Stimulated activated CD4-positive, alpha-beta T cell treated with anti-CD3 and anti-CD28 coated beads, Interleukin-1b, Interleukin-23, amount 100 ng/mL, for 1 hour (primary cell): ENCODE measurements around the gene ASIC2.

Source experiments
- DNase-seq, 2 donors: peaks; one replicate each; pipeline ENCODE4 v3.0.0-alpha.2; 2020; ENCODE audit warnings: low read depth in 2 of 2

The ASIC2 gene

DNA sequence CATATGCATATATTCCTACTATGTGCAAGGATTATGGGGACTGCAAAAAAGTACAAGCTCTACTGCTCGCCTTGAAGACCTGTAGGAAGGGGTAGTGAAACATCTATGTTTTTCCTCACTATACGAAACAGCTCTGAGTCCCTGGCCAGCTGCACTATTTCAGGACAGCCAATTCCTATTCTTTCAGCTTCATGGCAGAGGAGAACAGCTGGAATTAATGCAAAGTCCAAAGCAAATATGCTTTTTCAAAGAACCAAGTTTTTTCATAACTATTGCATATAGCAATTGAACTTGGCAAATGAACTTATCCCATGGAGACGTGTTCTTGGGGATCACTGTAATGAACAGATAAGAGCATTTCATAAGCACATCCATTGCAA, 179.1 kb downstream of the ASIC2 start:
- DNase-seq: no peak

DNA sequence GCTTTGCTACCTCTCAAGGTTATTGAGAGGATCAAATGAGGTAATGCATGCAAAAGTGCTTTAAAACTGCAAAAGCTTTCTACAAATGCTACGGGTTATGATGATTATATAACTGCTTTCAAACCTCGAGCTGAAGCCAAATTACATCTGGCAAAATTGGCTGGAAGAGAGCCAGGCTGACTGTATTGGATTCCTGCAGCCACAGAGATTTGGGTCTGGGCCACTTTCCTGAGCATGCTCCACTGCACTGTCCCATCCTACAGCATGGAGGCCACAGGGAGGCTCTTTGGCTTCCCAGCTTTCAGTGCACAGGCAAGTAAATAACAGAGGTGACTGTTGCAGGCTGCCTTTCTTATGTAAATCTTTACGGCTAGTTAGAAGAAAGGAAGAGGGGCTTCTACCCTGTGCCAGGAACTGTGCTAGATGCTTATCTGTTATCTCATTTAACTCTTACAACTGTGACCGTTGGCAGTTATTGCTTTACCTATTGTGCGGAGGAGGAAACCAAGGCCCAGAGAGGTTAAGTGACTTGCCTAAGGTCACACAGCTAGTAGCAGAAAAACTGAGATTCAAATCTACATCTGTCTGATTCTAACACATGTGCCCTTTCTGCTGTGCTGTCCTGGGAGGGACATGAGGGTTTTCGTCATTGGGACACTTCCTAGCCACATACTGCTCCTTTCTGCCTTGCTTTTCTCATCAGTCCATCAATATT, 179.7 kb downstream of the ASIC2 start:
- no peak for DNase-seq

DNA sequence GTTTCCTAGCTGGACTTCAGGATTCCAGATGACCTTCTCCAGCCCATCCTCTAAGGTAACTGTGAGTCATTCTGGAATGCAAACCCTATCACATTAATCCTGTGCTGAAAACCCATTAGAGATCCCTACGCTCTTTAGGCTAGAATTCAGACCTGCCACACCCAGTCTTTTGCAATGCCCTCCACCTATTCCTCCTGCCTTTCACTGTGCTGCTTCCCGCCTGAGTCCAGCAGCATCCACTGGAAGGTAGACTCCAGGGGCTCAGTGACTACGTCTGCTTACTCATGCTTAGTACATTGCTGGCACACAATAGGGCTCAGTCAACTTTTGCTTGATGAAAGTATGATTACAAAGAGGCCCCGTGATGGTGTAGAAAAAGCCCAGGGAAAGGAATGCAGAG, 180.3 kb downstream of the ASIC2 start:
- DNase-seq: no peak

DNA sequence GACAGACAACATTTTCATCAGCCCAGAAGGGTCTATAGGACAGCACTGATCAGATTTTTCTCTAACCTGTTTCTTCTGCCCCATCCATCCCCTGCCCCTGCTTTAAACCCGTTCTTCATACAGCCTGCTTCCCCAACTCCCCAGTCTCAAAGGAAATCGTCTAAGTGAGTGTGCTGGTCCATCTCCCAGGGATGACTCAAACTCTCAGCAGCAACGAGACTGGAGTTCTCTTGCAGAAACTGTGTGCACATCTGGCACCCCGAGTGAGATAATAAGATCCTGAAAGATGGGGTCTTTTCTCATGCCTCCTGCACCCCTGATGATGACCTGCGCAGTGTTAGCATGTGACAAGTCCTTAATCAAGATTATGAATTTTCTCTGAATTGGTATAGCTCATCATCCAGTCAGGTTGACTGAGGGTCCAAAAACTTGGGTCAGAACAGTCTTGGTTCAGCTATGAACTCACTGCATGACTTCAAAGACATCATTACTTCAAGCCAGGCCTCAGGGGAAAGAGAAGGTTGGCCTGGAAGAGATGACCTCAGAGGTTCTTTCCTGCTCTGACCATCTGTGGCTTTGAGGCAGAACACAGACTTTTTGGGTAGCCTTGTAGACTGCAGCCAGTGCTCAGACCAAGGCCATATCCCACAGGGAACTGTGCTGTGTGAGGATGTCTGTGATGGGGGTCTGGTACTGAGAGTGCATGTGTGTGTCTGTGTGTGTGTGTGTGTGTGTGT, 183.6 kb downstream of the ASIC2 start:
- DNase-seq: no peak

DNA sequence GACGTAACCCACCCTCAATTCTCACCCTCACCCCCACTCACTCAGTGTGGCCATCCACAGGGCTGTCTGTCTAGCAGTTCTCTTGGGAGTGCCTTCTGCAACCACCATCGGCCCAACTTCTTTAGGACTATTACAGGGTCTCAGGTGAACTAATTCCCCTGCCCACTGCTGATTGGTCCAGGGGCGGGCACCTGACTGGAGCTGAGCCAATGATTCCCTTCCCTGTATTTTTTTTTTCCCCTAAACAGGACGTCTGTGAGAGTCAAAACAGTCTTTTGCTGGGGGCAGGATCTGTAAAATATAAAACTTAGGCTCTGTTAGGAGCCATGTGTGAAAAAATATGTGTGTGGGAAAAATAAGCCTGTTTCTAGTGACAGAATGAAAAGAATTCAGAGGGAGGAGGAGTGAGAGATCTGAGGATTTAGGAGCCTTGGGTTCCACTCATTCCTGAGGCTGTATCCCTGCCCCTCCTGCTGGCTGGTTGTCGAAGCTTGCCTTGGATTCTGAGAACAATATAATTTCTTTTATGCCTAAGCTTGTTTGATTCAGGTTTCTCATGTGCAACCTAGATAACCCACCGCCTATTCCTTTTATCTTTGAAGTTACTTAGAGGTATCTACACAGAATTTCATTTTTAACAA, 186.4 kb downstream of the ASIC2 start:
- no peak for DNase-seq

DNA sequence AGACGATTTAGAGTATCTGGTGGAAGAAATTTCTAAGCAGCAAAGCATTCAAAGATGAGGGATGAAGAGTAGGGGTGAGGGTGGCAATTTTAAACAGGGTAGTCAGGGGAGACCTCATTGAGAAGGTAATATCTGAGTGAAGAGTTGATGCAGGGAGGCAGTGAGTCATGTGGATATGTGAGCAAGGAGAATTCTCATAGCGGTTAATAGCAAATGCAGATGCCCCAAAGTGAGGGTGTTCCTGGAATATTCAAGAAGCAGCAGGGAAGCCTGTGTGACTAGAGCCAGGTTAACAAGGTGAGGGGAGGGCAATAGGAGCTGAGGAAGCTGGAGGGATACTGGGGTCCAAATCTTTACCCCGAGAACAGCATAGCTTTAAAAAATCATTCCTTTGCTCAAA, 187.2 kb downstream of the ASIC2 start:
- no peak for DNase-seq

DNA sequence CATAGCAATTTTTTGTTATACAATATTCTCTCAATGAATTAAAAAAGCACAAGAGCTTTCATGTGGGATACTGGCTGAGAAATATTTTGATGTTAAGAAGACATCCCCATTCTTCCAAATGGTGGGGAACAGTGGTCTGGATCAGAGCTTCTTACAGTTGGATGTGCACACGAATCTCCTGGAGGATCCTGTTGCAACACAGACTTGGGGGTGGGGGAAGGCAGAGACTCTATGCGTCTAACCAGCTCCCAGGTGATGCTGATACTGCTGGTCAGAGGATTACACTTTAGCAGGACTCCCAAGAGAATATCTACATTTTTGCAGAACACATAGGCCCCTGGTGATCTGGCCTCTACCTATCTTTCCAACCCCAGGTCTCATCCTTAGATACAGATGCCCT, 193.2 kb downstream of the ASIC2 start:
- DNase-seq: no peak

DNA sequence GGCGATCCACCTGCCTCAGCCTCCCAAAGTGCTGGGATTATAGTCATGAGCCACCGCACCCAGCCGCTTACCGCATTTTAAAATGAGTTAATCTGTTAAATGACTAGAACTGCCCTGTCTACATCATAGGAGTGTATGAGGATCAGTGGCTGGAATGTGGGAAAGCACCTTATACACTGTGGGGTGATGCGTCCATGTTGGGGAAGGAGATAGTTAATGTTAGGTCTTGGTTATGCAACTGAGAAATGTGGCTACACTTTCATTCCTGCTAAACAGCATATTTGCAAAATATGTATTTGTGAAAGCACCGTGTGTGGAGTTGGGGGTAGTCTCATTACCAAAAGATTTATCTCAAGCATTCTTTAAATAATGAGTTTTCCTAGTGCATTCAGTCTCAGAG, 193.8 kb downstream of the ASIC2 start:
- no peak for DNase-seq

DNA sequence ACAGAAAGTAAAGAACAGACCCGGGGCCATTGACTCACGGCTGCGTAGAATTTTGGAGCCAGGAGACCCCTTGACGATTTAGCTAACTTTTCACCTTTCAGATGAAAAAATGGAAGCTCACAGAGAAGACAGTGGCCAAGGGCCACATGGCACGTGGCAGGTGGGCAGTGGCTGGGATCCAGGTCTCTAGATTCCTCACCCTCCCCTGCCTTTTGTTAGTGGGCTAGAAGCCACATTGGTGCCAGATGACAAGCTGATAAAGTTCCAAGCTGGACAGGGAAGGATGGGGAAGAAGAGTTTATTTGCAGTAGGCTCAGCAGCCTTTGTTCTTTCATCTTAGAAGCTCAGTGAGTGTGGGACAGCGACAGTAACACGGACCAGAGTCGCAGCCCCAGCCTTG, 195.7 kb downstream of the ASIC2 start:
- no peak for DNase-seq

DNA sequence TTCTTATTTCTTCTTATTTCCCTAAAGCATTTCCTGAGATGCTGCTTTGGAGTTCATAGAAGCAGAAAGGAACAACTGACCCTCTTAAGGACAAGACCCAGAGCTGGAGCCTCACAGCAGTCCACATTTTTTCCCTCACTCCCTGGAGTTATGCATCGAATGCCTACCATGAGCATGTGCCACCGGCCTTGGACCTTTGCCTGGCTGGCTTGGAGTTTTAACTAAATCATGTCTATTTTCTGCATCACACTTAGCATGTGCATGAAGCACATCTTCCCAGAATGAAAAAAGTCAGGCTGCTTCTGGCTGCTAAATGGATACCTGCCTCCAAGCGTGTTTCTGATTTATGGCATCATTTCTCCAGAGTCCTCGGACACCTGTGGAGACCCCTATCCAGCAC, 196.9 kb downstream of the ASIC2 start:
- DNase-seq: no peak

DNA sequence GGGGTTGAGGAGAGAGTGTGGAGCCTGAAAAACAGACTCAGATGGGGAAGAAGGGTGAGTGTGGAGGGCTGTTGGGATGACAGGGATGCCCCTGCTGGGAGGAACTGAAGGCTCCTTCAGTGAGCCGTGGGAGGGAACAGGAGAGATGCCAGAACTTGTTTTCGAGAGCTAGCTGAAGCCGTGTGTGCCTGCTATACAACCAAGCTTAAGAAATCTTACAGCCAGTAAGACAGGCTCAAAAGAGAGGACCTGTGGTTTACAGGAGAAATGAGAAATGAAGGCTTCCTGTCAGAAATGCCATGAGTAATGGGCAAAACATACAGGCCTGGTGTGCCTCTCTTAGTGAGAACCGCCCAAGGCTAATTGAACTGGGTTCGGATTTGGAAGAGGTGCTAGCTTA, 201.8 kb downstream of the ASIC2 start:
- no peak for DNase-seq

DNA sequence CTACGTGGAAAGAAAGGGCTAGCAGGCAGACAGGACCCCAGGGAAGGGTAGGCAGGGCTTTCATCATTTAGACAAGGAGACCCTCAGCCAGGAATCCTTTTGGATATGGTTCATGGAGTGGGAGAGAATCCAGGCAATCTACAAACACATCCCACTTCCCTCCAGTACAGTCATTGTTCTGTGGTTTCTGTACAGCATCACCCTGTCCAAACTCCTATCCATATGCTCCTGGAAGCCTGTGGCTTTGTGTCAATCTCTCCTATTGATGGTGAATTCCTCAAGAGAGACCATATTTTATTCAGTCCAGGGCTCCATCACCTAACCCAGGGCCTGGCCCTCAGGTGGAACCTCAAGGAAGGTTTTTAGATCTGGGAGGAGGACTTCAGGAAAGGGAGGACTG, 202.3 kb downstream of the ASIC2 start:
- no peak for DNase-seq

DNA sequence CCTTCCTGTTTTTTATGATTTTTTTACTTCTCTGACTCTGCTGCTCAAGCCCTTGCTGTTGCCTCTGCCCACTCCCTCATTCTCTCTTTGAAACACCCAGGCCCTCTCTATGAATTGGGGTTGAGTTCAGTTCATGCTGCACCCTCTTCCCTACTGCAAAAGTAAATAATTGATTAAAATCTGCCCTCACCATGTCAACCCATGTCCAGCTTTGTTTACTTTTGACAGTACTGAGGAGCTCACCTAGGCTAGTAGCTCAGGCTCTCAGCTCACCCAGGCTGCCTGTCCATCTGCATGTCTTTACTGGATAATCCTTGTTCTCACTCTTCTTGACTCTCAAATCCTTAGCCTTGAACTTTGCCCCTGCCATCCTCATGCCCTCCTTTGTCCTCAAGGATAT, 206.2 kb downstream of the ASIC2 start:
- DNase-seq: no peak

DNA sequence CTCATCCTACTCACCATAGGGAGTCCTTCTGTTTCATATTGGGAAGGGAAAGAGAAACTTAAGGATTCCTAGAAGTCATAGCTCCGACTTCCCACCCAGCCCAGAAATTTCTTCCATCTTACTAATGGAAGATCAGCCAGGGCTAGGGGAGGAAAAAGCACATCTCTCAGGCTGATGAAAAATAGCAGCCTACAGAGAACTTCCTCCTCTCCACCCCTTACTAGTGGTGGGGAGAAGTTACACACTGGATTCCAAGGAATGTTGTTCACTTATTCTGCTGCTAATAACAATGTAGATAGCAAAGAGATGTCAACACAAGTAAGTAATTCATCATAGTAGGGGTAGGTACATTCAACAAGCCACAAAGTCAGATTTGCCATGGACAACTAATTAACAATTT, 207.1 kb downstream of the ASIC2 start:
- no peak for DNase-seq

DNA sequence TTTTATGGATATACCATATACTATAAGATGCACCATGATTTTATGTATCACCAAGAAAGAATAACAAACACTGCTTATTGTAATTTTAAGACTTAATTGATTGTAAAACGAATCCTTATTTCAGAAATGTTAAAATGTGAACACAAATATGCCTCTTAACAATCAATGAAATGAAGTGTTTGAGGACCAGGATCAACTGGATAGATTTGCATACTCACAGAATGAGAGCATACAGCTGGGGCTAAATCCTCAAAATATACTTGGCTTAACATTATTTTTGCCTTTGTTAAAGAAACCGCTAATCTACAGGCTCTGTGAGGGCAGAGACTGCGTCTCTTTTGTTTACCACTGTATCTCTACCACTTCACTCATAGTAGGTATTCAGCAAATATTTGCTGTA, 207.8 kb downstream of the ASIC2 start:
- no peak for DNase-seq

DNA sequence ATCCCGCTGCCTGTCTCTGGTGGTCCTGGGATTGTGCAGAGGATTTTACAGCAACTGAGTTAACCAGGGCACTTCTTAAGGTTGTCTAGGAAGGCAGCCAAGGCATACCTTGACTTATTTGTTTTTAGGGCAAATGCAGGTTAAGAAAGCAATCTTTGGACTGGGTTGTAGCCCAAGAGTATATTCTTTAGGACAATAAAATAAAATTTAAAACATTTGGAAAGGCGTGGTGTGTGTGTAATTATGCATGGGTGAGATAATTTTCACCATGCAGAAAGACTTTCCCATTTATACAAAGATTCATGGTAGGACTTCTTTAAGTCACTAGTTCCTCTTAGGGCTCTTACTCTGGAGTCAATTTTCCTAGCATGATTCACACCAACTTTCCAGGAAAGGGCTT, 208.3 kb downstream of the ASIC2 start:
- no peak for DNase-seq

DNA sequence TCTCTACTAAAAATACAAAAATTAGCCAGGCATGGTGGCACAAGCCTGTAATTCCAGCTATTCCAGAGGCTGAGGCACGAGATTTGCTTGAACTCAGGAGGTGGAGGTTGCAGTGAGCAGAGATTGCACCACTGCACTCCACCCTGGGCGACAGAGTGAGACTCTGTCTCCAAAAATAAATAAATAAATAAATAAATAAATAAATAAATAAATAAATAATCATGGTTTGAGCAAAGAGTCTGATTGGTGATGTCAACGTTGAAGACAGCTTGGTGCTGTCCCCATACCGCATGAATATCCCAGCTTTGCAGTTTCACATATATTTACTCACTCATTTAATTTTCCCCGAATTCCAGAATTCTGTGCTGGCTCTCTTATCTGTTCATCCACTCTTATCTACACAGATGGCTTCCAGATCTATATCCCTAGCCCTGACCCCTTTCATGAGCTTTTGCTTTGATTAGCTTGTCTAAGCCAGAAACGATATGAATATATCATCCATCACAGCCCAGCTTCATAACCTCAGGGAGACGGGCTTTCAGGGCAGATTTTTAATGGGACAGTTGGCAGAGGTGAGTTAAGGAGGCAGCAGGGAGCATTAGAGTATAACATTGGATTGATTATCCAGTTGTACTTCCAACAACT, 210.4 kb downstream of the ASIC2 start:
- DNase-seq: no peak

DNA sequence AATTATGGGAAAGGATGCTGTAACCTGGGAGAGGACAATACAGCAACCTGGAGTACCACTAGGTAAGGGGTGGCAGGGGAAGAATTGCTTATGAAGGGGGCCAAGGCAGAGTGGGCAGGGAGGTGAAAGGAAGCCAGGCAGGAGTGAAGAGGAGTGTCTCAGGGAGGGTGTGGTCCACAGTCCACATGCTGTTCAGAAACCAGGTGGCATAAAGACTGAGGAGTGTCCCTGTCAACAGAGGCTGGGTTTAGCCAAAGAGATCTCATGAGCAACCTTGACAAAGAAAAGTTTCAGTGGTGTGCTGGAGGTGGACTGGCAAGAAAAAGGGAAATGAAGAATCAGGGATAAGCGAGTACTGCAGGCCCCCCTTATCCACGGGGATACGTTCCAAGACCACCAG, 213.0 kb downstream of the ASIC2 start:
- DNase-seq: no peak

DNA sequence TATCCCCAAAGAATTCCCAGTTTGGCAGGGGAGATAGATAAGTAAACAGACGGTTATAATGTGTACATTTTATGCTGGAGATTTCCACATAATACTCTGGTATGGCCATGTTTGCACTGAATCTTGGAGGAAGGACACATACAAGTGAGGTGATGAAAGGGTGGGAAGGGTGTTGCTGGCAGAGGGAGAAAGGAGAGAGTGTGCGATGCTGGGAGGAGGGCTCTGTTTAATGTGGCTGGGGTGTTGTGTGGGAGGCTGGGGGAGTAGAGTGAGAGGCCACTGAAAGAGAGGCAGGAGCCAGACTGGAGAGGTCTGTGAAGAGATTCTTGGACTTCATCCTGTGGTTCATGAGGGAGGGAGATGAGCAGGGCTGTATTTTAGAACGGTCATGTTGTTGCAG, 213.9 kb downstream of the ASIC2 start:
- no peak for DNase-seq

DNA sequence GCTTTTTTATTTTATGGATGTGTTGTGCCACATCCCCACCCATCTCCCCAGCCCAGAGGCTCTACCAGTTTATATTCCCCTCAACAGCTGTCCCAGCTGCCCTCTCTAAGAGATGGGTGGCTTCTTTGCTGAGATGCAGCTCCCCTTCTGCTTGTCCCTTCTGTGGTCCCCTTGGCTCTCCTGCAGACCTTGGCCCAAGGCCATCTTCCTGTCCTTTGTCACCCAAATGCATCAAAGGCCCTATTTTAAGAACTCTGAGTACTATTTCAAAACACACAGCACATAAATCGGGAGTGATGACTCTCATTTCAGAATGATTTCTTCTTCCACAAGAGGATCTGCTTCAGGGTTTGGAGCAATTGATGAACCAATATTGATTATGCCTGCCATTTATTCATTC, 216.1 kb downstream of the ASIC2 start:
- no peak for DNase-seq

DNA sequence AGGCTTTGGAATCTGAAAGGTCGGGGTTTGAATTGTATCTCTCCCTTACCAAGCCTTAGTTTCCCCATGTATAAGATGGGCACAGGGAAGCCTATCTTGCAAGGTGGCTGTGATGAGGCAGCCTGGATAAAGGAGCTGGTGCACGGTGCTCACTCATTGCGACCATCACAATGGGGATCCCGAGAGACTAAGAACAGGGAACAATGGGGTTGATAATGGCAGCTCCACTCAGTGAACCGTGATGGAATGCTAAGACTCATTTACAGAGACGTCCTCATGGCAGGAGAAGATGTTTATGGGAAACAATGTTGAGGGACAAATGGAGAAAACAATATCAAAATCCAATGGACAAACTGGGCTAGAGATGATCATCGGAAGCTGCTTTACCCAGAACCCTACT, 219.7 kb downstream of the ASIC2 start:
- DNase-seq: no peak

DNA sequence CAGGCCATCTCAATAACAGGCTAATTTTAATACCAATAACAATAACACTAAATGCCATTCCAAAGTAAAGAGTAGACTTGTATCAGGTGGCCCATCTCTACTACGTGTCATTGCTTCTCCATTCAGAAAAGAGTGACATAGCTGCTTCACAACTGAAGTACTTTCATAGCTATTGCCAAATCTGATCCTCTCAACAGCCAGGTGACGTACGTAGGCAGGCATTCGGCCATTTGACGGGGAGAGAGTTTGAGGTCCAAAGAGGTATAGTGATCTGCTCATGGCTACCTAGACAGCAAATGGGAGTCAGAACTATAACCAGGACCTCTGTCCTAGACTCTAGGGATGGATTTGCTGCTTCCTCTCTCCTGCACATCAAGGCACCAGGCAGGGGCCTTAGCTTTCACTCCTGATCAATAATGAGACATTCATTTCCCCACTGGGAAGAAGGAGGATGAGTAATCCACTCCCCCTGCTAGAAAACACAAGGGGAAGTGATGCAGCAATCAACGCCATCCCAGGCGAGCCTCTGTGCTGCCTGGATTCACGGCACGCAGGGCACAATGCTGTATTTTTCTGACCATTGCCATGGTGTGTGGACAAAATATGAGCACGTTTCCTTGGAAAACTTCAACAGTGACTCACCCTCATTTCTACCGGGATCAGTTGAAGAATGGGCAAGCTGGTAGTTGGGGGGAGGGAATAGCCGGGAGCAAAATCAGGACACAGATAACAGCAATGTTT, 220.5 kb downstream of the ASIC2 start:
- no peak for DNase-seq
